T-cell (primary cell): Measurements from ENCODE around the gene AKR7A2. TPM values are rescaled to one million over a fixed set of nuclear protein-coding genes. Genes with fewer than 3 reads are reported as not detected.

Experiments used
- total RNA-seq, 35 experiments: library from RNA in 6 of 35; stranded (reverse) in 6 of 35; fragments of 120-200 nt in 1 of 35; gene quantifications; one replicate each; pipeline versions ENCODE4 v1.2.1 to v1.2.4 and lab custom pipeline; 2013 to 2026

Gene AKR7A2
- total RNA-seq, 5 donors from 2014 or later (not counting 1 experiment from before 2014, with no cell fraction given): 20.8 to 35.4 (median 32.0) TPM

Other genes with a start within 250 kb of the AKR7A2 start
- gene UBR4, start 101.9 kb downstream of the AKR7A2 start, total RNA-seq: 100 to 1,000 TPM; 139 to 156 (median 147) TPM
- 10 to 100 TPM; 31.5 to 38.0 (median 33.8) TPM for gene EMC1, start 60.6 kb downstream of the AKR7A2 start, total RNA-seq
- gene MRTO4, start 60.3 kb downstream of the AKR7A2 start, total RNA-seq: 10 to 100 TPM; 13.0 to 30.1 (median 23.4) TPM
- 1 to 10 TPM in 3 of 5 donors, under 1 TPM in 2; 0.82 to 2.8 (median 1.1) TPM for gene AKR7A3, start 23.4 kb downstream of the AKR7A2 start, total RNA-seq
- gene SLC66A1, start 182 bp upstream of the AKR7A2 start, total RNA-seq: 1 to 10 TPM; 3.5 to 8.1 (median 7.1) TPM
- 100 to 1,000 TPM; 272 to 342 (median 320) TPM for gene CAPZB, start 173.4 kb upstream of the AKR7A2 start, total RNA-seq